CD4-positive, alpha-beta memory T cell (primary cell): ENCODE measurements around the gene RNF186. TPM values are rescaled to one million over a fixed set of nuclear protein-coding genes. Genes with fewer than 3 reads are reported as not detected.
A peak's percentile ranks its signal among the peaks of the same experiment; 100 is the strongest.

Source experiments
- CTCF ChIA-PET: fragments of 350-600 bp; sonication (Branson Sonifier 250); formaldehyde crosslinking; loops from one replicate; lab custom pipeline; 2021; ENCODE audit warnings: inconsistent platforms; ENCODE audit not compliant: partially characterized antibody; lab: Charles Lee
- POLR2A ChIA-PET: fragments of 350-600 bp; sonication (Branson Sonifier 250); formaldehyde crosslinking; loops from one replicate; lab custom pipeline; 2021; ENCODE audit not compliant: partially characterized antibody; lab: Charles Lee
- DNase-seq, 5 donors: peaks; one replicate each; pipeline versions ENCODE4 v3.0.0 to v3.0.0-alpha.2; 2020 to 2022; ENCODE audit warnings: mixed read lengths in 1 of 5
- H3K27ac ChIP-seq: one replicate; pipeline ENCODE4 v1.7.0; 2013; ENCODE audit warnings: low read depth, low read length
- H3K27me3 ChIP-seq: 2 replicates; pipeline ENCODE4 v1.7.0; 2013; ENCODE audit warnings: mild to moderate bottlenecking, low read length, moderate library complexity; ENCODE audit not compliant: insufficient read depth
- H3K36me3 ChIP-seq: 2 replicates; pipeline ENCODE4 v1.7.0; 2013; ENCODE audit warnings: mild to moderate bottlenecking, low read length, moderate library complexity; ENCODE audit not compliant: insufficient read depth
- H3K4me1 ChIP-seq: 2 replicates; pipeline ENCODE4 v1.7.0; 2013; ENCODE audit warnings: mild to moderate bottlenecking, low read length, moderate library complexity; ENCODE audit not compliant: insufficient read depth
- H3K4me3 ChIP-seq, 2 donors: one replicate each; pipeline ENCODE4 v1.7.0; 2013; ENCODE audit warnings: low read length in 2 of 2, mild to moderate bottlenecking in 1 of 2
- H3K9me3 ChIP-seq, 2 donors: one replicate each; pipeline ENCODE4 v1.7.0; 2013; ENCODE audit warnings: low read length in 2 of 2, control low read depth in 1 of 2; ENCODE audit not compliant: control insufficient read depth in 1 of 2
- H3K27ac Mint-ChIP-seq, 7 donors: one replicate each; pipeline ENCODE4 v1.8.0; 2020 to 2021; ENCODE audit warnings: mixed read lengths in 7 of 7, mild to moderate bottlenecking in 6 of 7, inconsistent platforms in 3 of 7, moderate library complexity in 3 of 7
- H3K27me3 Mint-ChIP-seq, 2 donors: one replicate each; pipeline ENCODE4 v1.8.0; 2020 to 2021; ENCODE audit warnings: mixed read lengths in 2 of 2
- H3K36me3 Mint-ChIP-seq, 2 donors: one replicate each; pipeline ENCODE4 v1.8.0; 2020 to 2021; ENCODE audit warnings: mixed read lengths in 2 of 2, inconsistent platforms in 1 of 2, mild to moderate bottlenecking in 1 of 2
- H3K4me1 Mint-ChIP-seq, 4 donors: one replicate each; pipeline ENCODE4 v1.8.0; 2020 to 2021; ENCODE audit warnings: mixed read lengths in 4 of 4, mild to moderate bottlenecking in 1 of 4
- H3K4me3 Mint-ChIP-seq, 8 donors: one replicate each; pipeline ENCODE4 v1.8.0; 2020 to 2021; ENCODE audit warnings: mixed read lengths in 8 of 8, mild to moderate bottlenecking in 7 of 8, moderate library complexity in 6 of 8, inconsistent platforms in 3 of 8
- H3K9me3 Mint-ChIP-seq, 8 donors: one replicate each; pipeline ENCODE4 v1.8.0; 2020 to 2021; ENCODE audit warnings: mixed read lengths in 8 of 8, mild to moderate bottlenecking in 5 of 8, inconsistent platforms in 3 of 8, moderate library complexity in 1 of 8
- intact Hi-C: fragments of 100-400 bp; cut with micrococcal nuclease; formaldehyde crosslinking; loops from one replicate; pipeline ENCODE4 v1.15.1; 2023
- polyA plus RNA-seq, 2 donors: library from polyadenylated mRNA; unstranded; fragments of 300-500 nt; fragmentation: Illumina TruSeq; gene quantifications; one replicate each; pipeline ENCODE4 v1.2.3, GENCODE V29; 2021
- total RNA-seq, 2 experiments: library from RNA; stranded (reverse); gene quantifications; one replicate each; pipeline ENCODE4 v1.2.3, GENCODE V29; 2021

Gene RNF186
- total RNA-seq (not detected), polyA plus RNA-seq (not detected)

GRCh38 chr1:19814681-19815503 is at the start of gene RNF186:
TSS of gene RNF186 (minus strand) at chr1:19815283. CDS start at chr1:19815101, 182 bp downstream.
- no peaks in the 10 kb centered on the region for H3K4me1 Mint-ChIP-seq
- DNase-seq = no peak
- H3K4me3 Mint-ChIP-seq = no peak within 1 kb of the TSS
- no peaks in the 10 kb centered on the region for H3K9me3 Mint-ChIP-seq
- CTCF ChIA-PET = no interaction called here
- Histone ChIP-seq H3K9me3 (no peaks in the 10 kb centered on the region), H3K27me3 (no peaks in the 10 kb centered on the region), H3K27ac (no peak within 1 kb of the TSS), H3K4me1 (no peaks in the 10 kb centered on the region), H3K36me3 (no peaks in the 10 kb centered on the region), H3K4me3 (no peak within 1 kb of the TSS)
- POLR2A ChIA-PET = no interaction called here
- no peaks in the 10 kb centered on the region for H3K36me3 Mint-ChIP-seq
- no peaks in the 10 kb centered on the region for H3K27me3 Mint-ChIP-seq
- no peak within 1 kb of the TSS for H3K27ac Mint-ChIP-seq
- intact Hi-C loops = no loop called here

- Histone ChIP-seq H3K27me3 (peaks cover 5% of the 10 kb centered on the region), H3K4me3 (no peak overlapping the region), H3K27ac (no peak overlapping the region), H3K9me3 (no peaks in the 10 kb centered on the region), H3K36me3 (no peaks in the 10 kb centered on the region), H3K4me1 (no peaks in the 10 kb centered on the region)
- DNase-seq = no peak
- POLR2A ChIA-PET = no interaction called here
- Mint-ChIP-seq H3K27ac (no peak overlapping the region), H3K4me1 (no peaks in the 10 kb centered on the region), H3K27me3 (peaks cover 17 to 33% of the 10 kb centered on the region in 2 donors), H3K36me3 (peaks cover 0 to 5% of the 10 kb centered on the region in 2 donors), H3K9me3 (peaks cover 4 to 18% (median 5%) of the 10 kb centered on the region in 8 donors), H3K4me3 (no peak overlapping the region)
- intact Hi-C loops = no loop called here
- CTCF ChIA-PET = no interaction called here
These were observed 49.6 kb upstream of the RNF186 start for GRCh38 chr1:19864570-19865160.

- peaks cover 4 to 18% (median 5%) of the 10 kb centered on the region in 8 donors for H3K9me3 Mint-ChIP-seq
- H3K27me3 Mint-ChIP-seq = peaks cover 8 to 30% of the 10 kb centered on the region in 2 donors
- H3K4me1 Mint-ChIP-seq = no peaks in the 10 kb centered on the region
- H3K36me3 Mint-ChIP-seq = peaks cover 0 to 5% of the 10 kb centered on the region in 2 donors
- DNase-seq = no peak
- peak overlapping the region in 1 of 7 donors; percentile 11 for H3K27ac Mint-ChIP-seq
- Histone ChIP-seq H3K27me3 (peaks cover under 1% of the 10 kb centered on the region), H3K9me3 (no peaks in the 10 kb centered on the region), H3K4me1 (no peaks in the 10 kb centered on the region), H3K36me3 (no peaks in the 10 kb centered on the region), H3K27ac (no peak overlapping the region), H3K4me3 (no peak overlapping the region)
- intact Hi-C loops = no loop called here
- ChIA-PET POLR2A (no interaction called here), CTCF (no interaction called here)
- no peak overlapping the region for H3K4me3 Mint-ChIP-seq
These were observed 47.9 kb upstream of the RNF186 start for GRCh38 chr1:19862944-19863343.

GRCh38 chr1:19861842-19862530 is 46.9 kb upstream of the RNF186 start:
- no peak overlapping the region for H3K27ac Mint-ChIP-seq
- no peak for DNase-seq
- H3K27me3 Mint-ChIP-seq = peaks cover 11 to 31% of the 10 kb centered on the region in 2 donors
- H3K27ac ChIP-seq = no peak overlapping the region
- H3K4me3 Mint-ChIP-seq = no peak overlapping the region
- H3K36me3 ChIP-seq = no peaks in the 10 kb centered on the region
- intact Hi-C loops = no loop called here
- H3K4me1 Mint-ChIP-seq = no peaks in the 10 kb centered on the region
- peaks cover 0 to 5% of the 10 kb centered on the region in 2 donors for H3K36me3 Mint-ChIP-seq
- no peaks in the 10 kb centered on the region for H3K9me3 ChIP-seq
- peaks cover 4 to 18% (median 5%) of the 10 kb centered on the region in 8 donors for H3K9me3 Mint-ChIP-seq
- ChIA-PET POLR2A (no interaction called here), CTCF (no interaction called here)
- H3K4me3 ChIP-seq = no peak overlapping the region
- H3K4me1 ChIP-seq = no peaks in the 10 kb centered on the region
- H3K27me3 ChIP-seq = no peaks in the 10 kb centered on the region

GRCh38 chr1:19861034-19861433 is 46.0 kb upstream of the RNF186 start:
- ChIA-PET POLR2A (no interaction called here), CTCF (no interaction called here)
- no peak overlapping the region for H3K4me3 Mint-ChIP-seq
- H3K4me1 ChIP-seq = no peaks in the 10 kb centered on the region
- DNase-seq = no peak
- H3K9me3 Mint-ChIP-seq = peaks cover 2 to 18% (median 5%) of the 10 kb centered on the region in 8 donors
- no peak overlapping the region for H3K27ac Mint-ChIP-seq
- no peak overlapping the region for H3K27ac ChIP-seq
- peaks cover 0 to 5% of the 10 kb centered on the region in 2 donors for H3K36me3 Mint-ChIP-seq
- intact Hi-C loops = no loop called here
- no peaks in the 10 kb centered on the region for H3K36me3 ChIP-seq
- no peaks in the 10 kb centered on the region for H3K4me1 Mint-ChIP-seq
- H3K4me3 ChIP-seq = no peak overlapping the region
- H3K27me3 Mint-ChIP-seq = peaks cover 11 to 24% of the 10 kb centered on the region in 2 donors
- H3K9me3 ChIP-seq = no peaks in the 10 kb centered on the region
- no peaks in the 10 kb centered on the region for H3K27me3 ChIP-seq

- DNase-seq = no peak
- intact Hi-C loops = no loop called here
- no peak overlapping the region for H3K4me3 Mint-ChIP-seq
- POLR2A ChIA-PET = no interaction called here
- H3K4me1 Mint-ChIP-seq = no peaks in the 10 kb centered on the region
- H3K9me3 ChIP-seq = no peaks in the 10 kb centered on the region
- CTCF ChIA-PET = no interaction called here
- no peak overlapping the region for H3K4me3 ChIP-seq
- no peaks in the 10 kb centered on the region for H3K27me3 ChIP-seq
- peaks cover 11 to 26% of the 10 kb centered on the region in 2 donors for H3K27me3 Mint-ChIP-seq
- H3K27ac Mint-ChIP-seq = no peak overlapping the region
- no peaks in the 10 kb centered on the region for H3K36me3 ChIP-seq
- no peaks in the 10 kb centered on the region for H3K4me1 ChIP-seq
- H3K27ac ChIP-seq = no peak overlapping the region
- H3K9me3 Mint-ChIP-seq = peaks cover 2 to 18% (median 5%) of the 10 kb centered on the region in 8 donors
- peaks cover 0 to 5% of the 10 kb centered on the region in 2 donors for H3K36me3 Mint-ChIP-seq
These were observed 45.3 kb upstream of the RNF186 start for GRCh38 chr1:19860418-19860817.

GRCh38 chr1:19859876-19860275 is 44.8 kb upstream of the RNF186 start:
- Histone ChIP-seq H3K36me3 (no peaks in the 10 kb centered on the region), H3K27ac (no peak overlapping the region), H3K4me1 (no peaks in the 10 kb centered on the region), H3K4me3 (no peak overlapping the region), H3K27me3 (no peaks in the 10 kb centered on the region), H3K9me3 (no peaks in the 10 kb centered on the region)
- POLR2A ChIA-PET = no interaction called here
- DNase-seq = no peak
- Mint-ChIP-seq H3K9me3 (peaks cover 2 to 17% (median 5%) of the 10 kb centered on the region in 8 donors), H3K27ac (no peak overlapping the region), H3K27me3 (peaks cover 11 to 26% of the 10 kb centered on the region in 2 donors), H3K4me3 (no peak overlapping the region), H3K4me1 (no peaks in the 10 kb centered on the region), H3K36me3 (peaks cover 0 to 5% of the 10 kb centered on the region in 2 donors)
- intact Hi-C loops = no loop called here
- CTCF ChIA-PET = no interaction called here
